Tibial nerve (tissue), 4 donors: Measurements from ENCODE around the gene ZNF329. TPM values are rescaled to one million over a fixed set of nuclear protein-coding genes. Genes with fewer than 3 reads are reported as not detected.

Experiments
- DNase-seq, 2 donors: peaks; one replicate each; pipeline ENCODE4 v3.0.0-alpha.2; 2019; ENCODE audit warnings: low spot score in 2 of 2
- H3K27ac ChIP-seq, 4 donors: fragments of 200-600 bp; sonication (generic) in 3 of 4; one replicate each; pipeline ENCODE4 v1.5.1; 2017 to 2019; ENCODE audit warnings: mild to moderate bottlenecking in 1 of 4
- H3K27me3 ChIP-seq, 2 donors: fragments of 200-600 bp; sonication (generic) in 1 of 2; one replicate each; pipeline versions ENCODE4 v1.5.1 to v1.6.0; 2017 to 2019
- H3K36me3 ChIP-seq, 3 donors: fragments of 200-600 bp; sonication (generic); one replicate each; pipeline ENCODE4 v1.5.1; 2018 to 2019
- H3K4me1 ChIP-seq, 4 donors: fragments of 200-600 bp; sonication (generic) in 3 of 4; one replicate each; pipeline ENCODE4 v1.5.1; 2017 to 2019
- H3K4me3 ChIP-seq, 4 donors: fragments of 200-600 bp; sonication (generic) in 3 of 4; one replicate each; pipeline ENCODE4 v1.5.1; 2017 to 2019; ENCODE audit warnings: mild to moderate bottlenecking in 1 of 4, moderate library complexity in 1 of 4
- H3K9me3 ChIP-seq, 4 donors: fragments of 200-600 bp; sonication (generic) in 3 of 4; one replicate each; pipeline ENCODE4 v1.5.1; 2017 to 2019
- CTCF ChIP-seq, 5 experiments: fragments of 200-600 bp in 3 of 5; fragments of 450-650 bp in 2 of 5; sonication (generic) in 3 of 5; IDR thresholded peaks; one replicate each; pipeline ENCODE4 v1.5.1; 2016 to 2019; ENCODE audit warnings: antibody characterized with exemption in 5 of 5, mild to moderate bottlenecking in 3 of 5, moderate library complexity in 2 of 5
- EP300 ChIP-seq, 2 donors: sonication (generic); formaldehyde crosslinking; IDR thresholded peaks; one replicate each; pipeline ENCODE4 v1.6.1; 2017; ENCODE audit warnings: antibody characterized with exemption in 2 of 2, mild to moderate bottlenecking in 1 of 2
- POLR2A ChIP-seq, 2 donors: fragments of 450-650 bp; IDR thresholded peaks; one replicate each; pipeline ENCODE4 v1.6.1; 2017; ENCODE audit warnings: antibody characterized with exemption in 2 of 2, mild to moderate bottlenecking in 2 of 2, moderate library complexity in 2 of 2
- WGBS, 2 donors: methylation state at CpG; one replicate each; pipeline ENCODE4 v1.1.5; 2018; 5-methylcytosine and 5-hydroxymethylcytosine counted together
- total RNA-seq, 4 donors: library from RNA; depleted of rRNA; stranded (reverse); fragments of >200 nt; gene quantifications; one replicate each; pipeline ENCODE4 v1.1.0, GENCODE V29; 2016

Gene ZNF329
- total RNA-seq, 4 donors from 2014 or later: 9.3 to 14.0 (median 9.9) TPM

GRCh38 chr19:58145849-58146248 lies 4.7 kb downstream of the ZNF329 start:
- WGBS, 2 donors: 95 to 99% methylated on average over 3 of the region's 3 CpGs
- no peak overlapping the region for H3K4me3 ChIP-seq
- H3K9me3 ChIP-seq: peaks cover 0 to 89% (median 36%) of the 10 kb centered on the region in 4 donors
- H3K36me3 ChIP-seq: peaks cover 0 to 58% (median 17%) of the 10 kb centered on the region in 3 donors
- TF ChIP-seq CTCF (IDR thresholded peaks at IDR 0.05): no peak
- TF ChIP-seq EP300 (IDR thresholded peaks at IDR 0.05): no peak
- no peak for TF ChIP-seq POLR2A (IDR thresholded peaks at IDR 0.05)
- H3K27me3 ChIP-seq: no peaks in the 10 kb centered on the region
- peaks cover 0 to 11% (median 0%) of the 10 kb centered on the region in 4 donors for H3K4me1 ChIP-seq
- no peak overlapping the region for H3K27ac ChIP-seq
- DNase-seq: no peak

GRCh38 chr19:58134244-58134643 lies 16.3 kb downstream of the ZNF329 start:
- Histone ChIP-seq H3K9me3 (peaks cover 13 to 100% (median 62%) of the 10 kb centered on the region in 4 donors), H3K36me3 (peaks cover 8 to 100% (median 66%) of the 10 kb centered on the region in 3 donors)
- WGBS, 2 donors: 98 to 100% methylated on average over 1 of the region's 1 CpG

GRCh38 chr19:58129284-58129683 lies 21.3 kb downstream of the ZNF329 start:
- no peak overlapping the region for H3K27ac ChIP-seq
- H3K4me3 ChIP-seq: no peak overlapping the region
- no peaks in the 10 kb centered on the region for H3K4me1 ChIP-seq
- H3K36me3 ChIP-seq: peaks cover 21 to 97% (median 47%) of the 10 kb centered on the region in 3 donors
- no peaks in the 10 kb centered on the region for H3K27me3 ChIP-seq
- no peak for TF ChIP-seq POLR2A (IDR thresholded peaks at IDR 0.05)
- TF ChIP-seq EP300 (IDR thresholded peaks at IDR 0.05): no peak
- TF ChIP-seq CTCF (IDR thresholded peaks at IDR 0.05): no peak
- no peak for DNase-seq
- WGBS, 2 donors: 97 to 98% methylated on average over 3 of the region's 3 CpGs
- H3K9me3 ChIP-seq: peaks cover 36 to 100% (median 75%) of the 10 kb centered on the region in 4 donors

More at GRCh38 chr19:58134244-58134643, 16.3 kb downstream of the ZNF329 start:
- TF ChIP-seq CTCF (IDR thresholded peaks at IDR 0.05) (no peak), POLR2A (IDR thresholded peaks at IDR 0.05) (no peak), EP300 (IDR thresholded peaks at IDR 0.05) (no peak)
- Histone ChIP-seq H3K27ac (no peak overlapping the region), H3K4me3 (no peak overlapping the region), H3K4me1 (no peaks in the 10 kb centered on the region), H3K27me3 (no peaks in the 10 kb centered on the region)
- no peak for DNase-seq

- H3K4me1 ChIP-seq: no peaks in the 10 kb centered on the region
- H3K27me3 ChIP-seq: no peaks in the 10 kb centered on the region
- no peak overlapping the region for H3K4me3 ChIP-seq
- 98 to 99% methylated on average over 12 of the region's 12 CpGs for WGBS, 2 donors
- peaks cover 36 to 100% (median 76%) of the 10 kb centered on the region in 4 donors for H3K9me3 ChIP-seq
- peaks cover 21 to 88% (median 47%) of the 10 kb centered on the region in 3 donors for H3K36me3 ChIP-seq
- DNase-seq: no peak
- no peak overlapping the region for H3K27ac ChIP-seq
- no peak for TF ChIP-seq CTCF (IDR thresholded peaks at IDR 0.05)
- no peak for TF ChIP-seq EP300 (IDR thresholded peaks at IDR 0.05)
- TF ChIP-seq POLR2A (IDR thresholded peaks at IDR 0.05): no peak
Observed at GRCh38 chr19:58128041-58128685, 22.4 kb downstream of the ZNF329 start.

GRCh38 chr19:58123354-58123753 lies 27.2 kb downstream of the ZNF329 start:
- peaks cover 7 to 52% (median 7%) of the 10 kb centered on the region in 3 donors for H3K36me3 ChIP-seq
- no peaks in the 10 kb centered on the region for H3K4me1 ChIP-seq
- DNase-seq: no peak
- TF ChIP-seq CTCF (IDR thresholded peaks at IDR 0.05): no peak
- TF ChIP-seq POLR2A (IDR thresholded peaks at IDR 0.05): no peak
- TF ChIP-seq EP300 (IDR thresholded peaks at IDR 0.05): no peak
- no peaks in the 10 kb centered on the region for H3K27me3 ChIP-seq
- no peak overlapping the region for H3K27ac ChIP-seq
- 68 to 72% methylated on average over 5 of the region's 5 CpGs for WGBS, 2 donors
- H3K9me3 ChIP-seq: peaks cover 19 to 100% (median 64%) of the 10 kb centered on the region in 4 donors
- no peak overlapping the region for H3K4me3 ChIP-seq
